Upper lobe of right lung (tissue), 1 donor: ENCODE data around the gene SLC9A8. TPM values are rescaled to one million over a fixed set of nuclear protein-coding genes. Genes with fewer than 3 reads are reported as not detected.

Source experiments
- ATAC-seq: fragments of 200-7000 bp; cut with Tn5 transposase; one replicate; pipeline ENCODE4 v1.9.1; 2020; ENCODE audit warnings: mild to moderate bottlenecking, moderate library complexity
- DNase-seq: peaks from one replicate; pipeline ENCODE4 v3.0.0-alpha.2; 2020
- H3K27ac ChIP-seq: fragments of 200-600 bp; one replicate; pipeline ENCODE4 v1.8.0; 2022
- H3K27me3 ChIP-seq: fragments of 200-600 bp; one replicate; pipeline ENCODE4 v1.8.0; 2022; ENCODE audit warnings: mild to moderate bottlenecking
- H3K36me3 ChIP-seq: fragments of 200-600 bp; one replicate; pipeline ENCODE4 v1.8.0; 2022
- H3K4me1 ChIP-seq: fragments of 200-600 bp; one replicate; pipeline ENCODE4 v1.8.0; 2022
- H3K4me3 ChIP-seq: fragments of 200-600 bp; one replicate; pipeline ENCODE4 v1.8.0; 2022; ENCODE audit warnings: mild to moderate bottlenecking
- H3K9me3 ChIP-seq: fragments of 200-600 bp; one replicate; pipeline ENCODE4 v1.8.0; 2022
- CTCF ChIP-seq: fragments of 200-600 bp; IDR thresholded peaks from one replicate; pipeline ENCODE4 v1.8.0; 2022; ENCODE audit warnings: antibody characterized with exemption
- intact Hi-C: fragments of 100-400 bp; cut with DNase I; formaldehyde crosslinking; loops from one replicate; pipeline ENCODE4 v1.11.0; 2022
- total RNA-seq: library from RNA; stranded (reverse); fragmentation: NEBNext Ultra II Directional; extraction: Animal tissue kit (Norgen Biotek cat#: 25700); gene quantifications from one replicate; pipeline ENCODE4 v1.2.1, GENCODE V29; 2021
- donor health status: DM: no; HTN: yes; CAD: no; lungs with severe emphysema.

Gene SLC9A8
- total RNA-seq, 1 donor from 2014 or later, result 15.0 TPM

DNA sequence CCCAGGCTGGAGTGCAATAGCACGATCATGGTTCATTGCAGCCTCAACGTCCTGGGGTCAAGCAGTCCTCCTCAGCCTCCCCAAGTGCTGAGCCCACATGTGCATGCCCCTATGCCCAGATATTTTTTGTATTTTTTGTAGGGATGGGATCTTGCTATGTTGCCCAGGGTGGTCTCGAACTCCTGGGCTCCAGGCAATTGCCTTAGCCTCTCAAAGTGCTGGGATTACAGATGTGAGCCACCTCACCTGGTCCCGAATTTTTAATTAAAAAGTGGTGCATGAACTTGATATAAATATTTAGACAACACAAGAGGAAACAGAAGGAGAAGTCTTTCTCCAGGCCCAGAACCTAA, 116.5 kb downstream of the SLC9A8 start:
- intact Hi-C loops, result no loop called here
- peak; percentile 44 for DNase-seq
- Histone ChIP-seq H3K9me3 (no peaks in the 10 kb centered on the region), H3K27ac (no peak overlapping the region), H3K4me3 (no peak overlapping the region), H3K27me3 (no peaks in the 10 kb centered on the region), H3K36me3 (no peaks in the 10 kb centered on the region), H3K4me1 (peaks cover 4% of the 10 kb centered on the region)
- no peak for TF ChIP-seq CTCF
- no peak for ATAC-seq

GRCh38 chr20:49935746-49936152, 123.1 kb downstream of the SLC9A8 start:
- DNase-seq (no peak), ATAC-seq (no peak)
- TF ChIP-seq CTCF, result no peak
- no peaks in the 10 kb centered on the region for H3K9me3 ChIP-seq
- intact Hi-C loops, result no loop called here
- H3K27me3 ChIP-seq, result no peaks in the 10 kb centered on the region
- H3K4me3 ChIP-seq, result peak overlapping the region; percentile 97
- peaks cover 28% of the 10 kb centered on the region for H3K4me1 ChIP-seq
- no peak overlapping the region for H3K27ac ChIP-seq
- peaks cover 16% of the 10 kb centered on the region for H3K36me3 ChIP-seq

DNA sequence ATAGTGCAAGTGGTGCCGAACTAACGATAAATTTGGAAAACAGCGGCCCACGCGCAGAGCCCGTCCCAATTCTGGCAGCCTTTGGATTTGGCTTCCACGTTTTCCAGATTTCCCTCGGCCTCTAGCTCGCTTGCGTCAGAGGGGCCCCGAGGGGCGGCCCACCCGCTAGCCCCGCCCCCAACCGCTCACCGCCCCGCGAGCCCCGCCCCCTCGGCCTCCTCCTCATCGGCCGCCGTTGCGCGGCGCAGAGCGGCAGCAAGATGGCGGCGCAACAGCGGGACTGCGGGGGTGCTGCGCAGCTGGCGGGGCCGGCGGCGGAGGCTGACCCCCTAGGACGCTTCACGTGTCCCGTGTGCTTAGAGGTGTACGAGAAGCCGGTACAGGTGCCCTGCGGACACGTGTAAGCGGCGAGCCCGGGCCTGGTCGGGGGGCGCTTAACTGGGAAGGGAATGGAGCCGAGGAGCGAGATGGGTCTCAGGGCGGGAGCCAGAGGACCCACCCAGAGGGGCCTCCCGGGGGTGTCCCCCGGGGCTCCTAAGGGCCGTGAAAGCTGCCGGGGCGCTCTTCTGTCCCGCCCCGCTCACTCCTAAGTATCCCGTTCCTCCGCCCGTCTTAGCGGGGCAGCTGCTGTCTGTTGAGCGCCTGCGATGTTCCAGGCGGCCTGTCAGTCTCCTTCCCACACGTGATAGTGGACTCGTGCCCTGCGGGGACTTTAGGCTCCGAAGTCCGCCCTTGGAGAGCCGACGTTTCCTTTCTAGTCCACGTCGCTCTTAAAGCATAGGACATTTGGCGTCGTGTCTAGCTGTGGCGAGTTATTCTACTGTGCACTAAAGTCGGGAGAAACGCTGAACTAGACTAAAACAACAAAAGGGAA, 123.8 kb downstream of the SLC9A8 start, which contains the start of gene RNF114:
Gene RNF114, plus strand, starts transcription at position 245 of the 874 bp plus-strand sequence. Its CDS starts 16 bp downstream, at position 261.
- ATAC-seq (peak; percentile 98), DNase-seq (peak; percentile 94)
- H3K4me1 ChIP-seq, result peaks cover 28% of the 10 kb centered on the region

DNA sequence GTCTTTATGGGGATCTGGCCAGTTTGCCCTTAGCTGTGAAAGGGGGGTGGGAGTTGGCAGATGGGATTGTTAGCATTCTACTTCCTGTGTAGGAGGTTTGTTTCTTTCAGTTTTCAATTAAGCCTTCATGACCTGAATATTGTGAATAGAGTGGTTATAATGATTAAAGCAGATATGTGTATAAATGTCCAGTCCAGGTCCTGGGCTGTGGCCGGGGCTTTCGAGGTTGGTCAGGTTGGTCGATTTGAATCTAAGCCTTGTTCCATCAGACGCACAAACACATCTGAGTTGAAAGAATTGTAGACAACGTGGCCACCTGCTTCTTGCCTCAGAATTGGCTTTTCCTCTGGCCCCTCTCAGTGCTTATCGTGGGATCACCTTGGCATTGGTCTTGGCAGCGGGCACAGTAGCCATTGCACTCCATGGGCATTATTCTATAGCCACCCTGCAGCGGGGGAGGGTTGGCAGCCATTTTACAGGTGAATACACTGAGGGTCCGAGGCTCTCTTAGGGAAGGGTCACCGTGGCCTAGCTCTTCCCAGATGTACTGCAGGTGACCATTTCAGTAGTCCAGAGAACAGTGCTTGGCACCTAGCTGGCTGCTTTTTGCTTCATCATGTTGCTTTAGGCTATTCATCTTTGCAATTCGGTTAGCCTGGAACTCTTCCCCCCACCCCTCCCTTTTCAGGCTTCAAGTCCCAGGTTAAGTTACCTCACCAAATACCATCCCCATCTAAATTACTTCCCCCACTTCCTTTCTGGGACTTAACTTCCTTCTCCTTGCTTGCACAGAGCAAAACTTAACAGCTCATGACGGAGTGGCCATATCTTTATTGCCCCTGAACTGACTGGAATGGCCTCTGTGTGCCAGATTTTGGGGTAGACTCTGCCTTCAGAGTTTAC, 124.7 kb downstream of the SLC9A8 start:
- TF ChIP-seq CTCF, result no peak
- intact Hi-C loops, result no loop called here
- ATAC-seq (peak; percentile 30), DNase-seq (peak; percentile 60)
- no peaks in the 10 kb centered on the region for H3K9me3 ChIP-seq
- no peaks in the 10 kb centered on the region for H3K27me3 ChIP-seq
- H3K4me1 ChIP-seq, result peaks cover 31% of the 10 kb centered on the region
- peak overlapping the region; percentile 97 for H3K4me3 ChIP-seq
- peak overlapping the region; percentile 94 for H3K27ac ChIP-seq
- peaks cover 31% of the 10 kb centered on the region for H3K36me3 ChIP-seq

More for the DNA sequence above, 123.8 kb downstream of the SLC9A8 start, which contains the start of gene RNF114:
- no peak for TF ChIP-seq CTCF
- H3K4me3 ChIP-seq, result peak within 1 kb of the TSS; percentile 97
- H3K27me3 ChIP-seq, result no peaks in the 10 kb centered on the region
- peak within 1 kb of the TSS; percentile 94 for H3K27ac ChIP-seq
- peaks cover 23% of the 10 kb centered on the region for H3K36me3 ChIP-seq
- H3K9me3 ChIP-seq, result no peaks in the 10 kb centered on the region
- intact Hi-C loops, result no loop called here

DNA sequence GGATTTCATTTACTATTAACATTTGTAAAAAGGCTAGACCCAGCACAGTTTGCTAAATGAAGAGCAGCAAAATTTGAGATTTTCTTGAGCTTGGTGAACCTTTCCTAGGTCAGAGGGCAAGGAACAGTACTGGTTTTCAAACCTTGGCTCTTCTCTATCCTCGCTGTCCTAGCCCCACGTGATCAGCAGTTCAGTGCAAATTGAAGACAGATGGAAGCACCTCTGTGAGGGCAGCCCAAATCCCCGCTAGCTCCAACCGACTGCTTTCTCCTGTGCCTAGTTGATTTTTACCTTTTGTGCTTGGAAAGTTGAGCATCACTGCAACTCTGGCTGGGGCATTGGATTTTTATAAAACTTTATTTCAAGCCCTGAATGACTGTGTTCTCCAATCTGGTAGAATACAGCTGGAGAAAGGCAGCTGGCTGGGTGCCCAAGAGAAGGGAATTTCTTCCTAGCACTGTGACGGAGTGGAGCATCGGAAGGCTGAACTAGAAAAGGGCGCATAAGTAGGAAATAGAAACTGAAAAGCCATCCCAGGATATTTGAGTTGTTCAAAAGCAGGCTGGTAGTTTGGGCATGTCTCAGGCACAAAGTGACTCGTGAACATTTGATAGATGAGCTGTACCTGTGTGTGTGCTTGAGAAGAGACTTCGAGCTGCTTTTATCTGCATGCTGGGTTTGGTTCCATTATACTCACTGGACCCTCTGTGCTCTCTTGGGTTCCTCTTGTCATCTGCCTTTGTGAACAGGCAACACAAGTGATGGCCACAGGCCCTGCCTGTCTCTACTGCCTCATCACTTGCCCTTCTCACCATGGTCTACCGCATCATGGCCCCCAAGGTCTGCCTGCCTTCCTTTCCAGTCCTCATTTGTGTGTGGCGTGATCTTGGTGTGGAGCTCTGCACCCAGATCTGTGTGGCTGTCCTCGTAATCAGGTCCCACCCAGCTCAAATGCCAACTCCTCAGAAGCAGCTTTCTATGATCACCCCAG, 125.8 kb downstream of the SLC9A8 start:
- no peak for TF ChIP-seq CTCF
- Histone ChIP-seq H3K4me3 (no peak overlapping the region), H3K4me1 (peaks cover 31% of the 10 kb centered on the region), H3K9me3 (no peaks in the 10 kb centered on the region), H3K27me3 (no peaks in the 10 kb centered on the region), H3K27ac (no peak overlapping the region), H3K36me3 (peaks cover 43% of the 10 kb centered on the region)
- ATAC-seq, result no peak
- intact Hi-C loops, result no loop called here
- DNase-seq, result no peak
